HG02798 (cell line): ENCODE data around the gene MYO15B.

Experiments used
- ATAC-seq: cut with Tn5 transposase; IDR thresholded peaks from one replicate; pipeline ENCODE4 v1.9.1; 2021; ENCODE audit warnings: mild to moderate bottlenecking; ENCODE audit not compliant: unreplicated experiment, poor library complexity

The MYO15B gene

GRCh38 chr17:75650874-75651273, 63.3 kb downstream of the MYO15B start:
- no peak for ATAC-seq

GRCh38 chr17:75652341-75652740, 64.7 kb downstream of the MYO15B start:
- ATAC-seq, result no peak

GRCh38 chr17:75652934-75653549, 65.4 kb downstream of the MYO15B start:
- no peak for ATAC-seq

- no peak for ATAC-seq
Observed at GRCh38 chr17:75654176-75654575, 66.6 kb downstream of the MYO15B start.

- ATAC-seq, result no peak
Observed at GRCh38 chr17:75658237-75658636, 70.6 kb downstream of the MYO15B start.

GRCh38 chr17:75661531-75661930, 73.9 kb downstream of the MYO15B start:
- ATAC-seq, result no peak

- no peak for ATAC-seq
Observed at GRCh38 chr17:75662511-75662910, 74.9 kb downstream of the MYO15B start.

GRCh38 chr17:75664099-75664549, 76.5 kb downstream of the MYO15B start:
- ATAC-seq, result peak; percentile 72

- ATAC-seq, result no peak
Observed at GRCh38 chr17:75665981-75666380, 78.4 kb downstream of the MYO15B start.

- ATAC-seq, result peak; percentile 91
Observed at GRCh38 chr17:75666959-75667790, 79.6 kb downstream of the MYO15B start, which contains the start of the genes RECQL5 and SAP30BP. RECQL5 (minus strand) TSS chr17:75667154; CDS start chr17:75666557, 597 bp downstream. SAP30BP (plus strand) TSS chr17:75667338; CDS start chr17:75667373, 35 bp downstream.

GRCh38 chr17:75667825-75668224, 80.2 kb downstream of the MYO15B start:
- ATAC-seq, result no peak

- no peak for ATAC-seq
Observed at GRCh38 chr17:75668489-75668888, 80.9 kb downstream of the MYO15B start.

GRCh38 chr17:75670868-75671267, 83.3 kb downstream of the MYO15B start:
- no peak for ATAC-seq

GRCh38 chr17:75672011-75672410, 84.4 kb downstream of the MYO15B start:
- no peak for ATAC-seq

GRCh38 chr17:75673487-75673886, 85.9 kb downstream of the MYO15B start:
- no peak for ATAC-seq
